ENCODE measurements around the gene KLHDC2. TPM values are rescaled to one million over a fixed set of nuclear protein-coding genes. Genes with fewer than 3 reads are reported as not detected.
"Not testable (repeated sequence)": the region's sequence is repeated elsewhere in the genome, so short reads cannot be mapped to it uniquely, and the experiment has no call there.

Gene KLHDC2
- total and polyA plus RNA-seq, 2 donors (not counting 1 experiment from before 2014, with no cell fraction given) = 43.4 to 60.5 TPM

DNA sequence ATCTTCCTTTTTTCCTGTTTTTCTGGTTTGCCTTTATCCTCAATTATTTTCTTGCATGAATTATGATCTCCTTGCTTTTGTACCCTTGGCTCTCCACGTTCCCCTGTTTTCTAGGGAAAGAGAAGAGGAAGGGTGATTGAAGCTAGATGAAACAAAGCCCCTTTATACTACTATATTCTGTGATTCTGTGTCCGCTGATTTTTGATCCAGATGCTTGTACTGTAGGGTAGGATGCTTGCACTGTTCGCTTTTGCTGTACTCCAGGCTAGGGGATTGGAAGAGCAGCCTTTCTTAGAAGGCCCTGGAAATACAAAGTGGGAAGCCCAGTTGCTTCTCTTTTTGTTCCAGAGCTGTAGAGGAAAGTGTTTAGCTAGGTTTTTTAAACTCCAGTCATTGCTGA is 35.1 kb upstream of the KLHDC2 start:
- Histone ChIP-seq H3K4me1 (ENCODE audit: control insufficient read depth in 2 of 2, insufficient read depth in 2 of 2, low read length in 2 of 2) (no peaks in the 10 kb centered on the region), H3K9me3 (ENCODE audit: control extremely low read depth in 1 of 3, control insufficient read depth in 2 of 3, insufficient read depth in 1 of 3, low read length in 2 of 3) (no peaks in the 10 kb centered on the region), H3K79me2 (ENCODE audit: control insufficient read depth, insufficient read depth, low read length) (no peaks in the 10 kb centered on the region), H4K20me1 (ENCODE audit: control insufficient read depth, insufficient read depth, low read length, poor library complexity, severe bottlenecking) (no peaks in the 10 kb centered on the region), H3K36me3 (replicated peaks in 1 of 2; ENCODE audit: control extremely low read depth in 1 of 2, control insufficient read depth in 1 of 2, extremely low read depth in 1 of 2, insufficient read depth in 2 of 2, low read length in 1 of 2) (no peaks in the 10 kb centered on the region), H2AFZ (ENCODE audit: insufficient read depth, low read depth, low read length, poor library complexity, severe bottlenecking) (no peak overlapping the region), H3K27me3 (replicated peaks in 1 of 4; ENCODE audit: control extremely low read depth in 1 of 4, control insufficient read depth in 3 of 4, insufficient read depth in 4 of 4, low read length in 3 of 4) (no peaks in the 10 kb centered on the region), H3K9ac (ENCODE audit: low read length) (no peak overlapping the region), H3K4me3 (ENCODE audit: control extremely low read depth in 1 of 5, extremely low read depth in 1 of 5, insufficient read depth in 1 of 5, low read depth in 2 of 5, low read length in 4 of 5) (no peak overlapping the region), H3K4me2 (replicated peaks; ENCODE audit: low read depth, low read length, poor library complexity, severe bottlenecking) (no peak overlapping the region), H3K27ac (ENCODE audit: low read length in 2 of 2) (no peak overlapping the region)
- ATAC-seq (ENCODE audit: low read depth) = no peak
- no peak overlapping the region for H3K4me3 Mint-ChIP-seq
- intact Hi-C loops (cut with micrococcal nuclease) = no loop called here
- no peak overlapping the region for H3K27ac Mint-ChIP-seq
- no peaks in the 10 kb centered on the region for H3K4me1 Mint-ChIP-seq
- TF ChIP-seq, protein P1, sequence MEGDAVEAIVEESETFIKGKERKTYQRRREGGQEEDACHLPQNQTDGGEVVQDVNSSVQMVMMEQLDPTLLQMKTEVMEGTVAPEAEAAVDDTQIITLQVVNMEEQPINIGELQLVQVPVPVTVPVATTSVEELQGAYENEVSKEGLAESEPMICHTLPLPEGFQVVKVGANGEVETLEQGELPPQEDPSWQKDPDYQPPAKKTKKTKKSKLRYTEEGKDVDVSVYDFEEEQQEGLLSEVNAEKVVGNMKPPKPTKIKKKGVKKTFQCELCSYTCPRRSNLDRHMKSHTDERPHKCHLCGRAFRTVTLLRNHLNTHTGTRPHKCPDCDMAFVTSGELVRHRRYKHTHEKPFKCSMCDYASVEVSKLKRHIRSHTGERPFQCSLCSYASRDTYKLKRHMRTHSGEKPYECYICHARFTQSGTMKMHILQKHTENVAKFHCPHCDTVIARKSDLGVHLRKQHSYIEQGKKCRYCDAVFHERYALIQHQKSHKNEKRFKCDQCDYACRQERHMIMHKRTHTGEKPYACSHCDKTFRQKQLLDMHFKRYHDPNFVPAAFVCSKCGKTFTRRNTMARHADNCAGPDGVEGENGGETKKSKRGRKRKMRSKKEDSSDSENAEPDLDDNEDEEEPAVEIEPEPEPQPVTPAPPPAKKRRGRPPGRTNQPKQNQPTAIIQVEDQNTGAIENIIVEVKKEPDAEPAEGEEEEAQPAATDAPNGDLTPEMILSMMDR (IDR thresholded peaks at IDR 0.05) = no peak
- TF ChIP-seq EZH2 (IDR thresholded peaks at IDR 0.05; ENCODE audit: borderline replicate concordance, insufficient read depth, low read depth, low read length, poor library complexity, severe bottlenecking) = no peak
- no peak for DNase-seq
- no peaks in the 10 kb centered on the region for H3K9me3 Mint-ChIP-seq (ENCODE audit: insufficient read depth)
- POLR2A ChIA-PET = no interaction called here
- CTCF ChIA-PET = interaction anchor here (0.9 to 1.0 kb wide), 2 partner anchors 58 to 271 kb away, joined by 3 read pairs; no protein-coding TSS in a partner anchor
- no peaks in the 10 kb centered on the region for H3K27me3 Mint-ChIP-seq
- WGBS (ENCODE audit: insufficient coverage) = 100% methylated on average over 1 of the region's 3 CpGs

DNA sequence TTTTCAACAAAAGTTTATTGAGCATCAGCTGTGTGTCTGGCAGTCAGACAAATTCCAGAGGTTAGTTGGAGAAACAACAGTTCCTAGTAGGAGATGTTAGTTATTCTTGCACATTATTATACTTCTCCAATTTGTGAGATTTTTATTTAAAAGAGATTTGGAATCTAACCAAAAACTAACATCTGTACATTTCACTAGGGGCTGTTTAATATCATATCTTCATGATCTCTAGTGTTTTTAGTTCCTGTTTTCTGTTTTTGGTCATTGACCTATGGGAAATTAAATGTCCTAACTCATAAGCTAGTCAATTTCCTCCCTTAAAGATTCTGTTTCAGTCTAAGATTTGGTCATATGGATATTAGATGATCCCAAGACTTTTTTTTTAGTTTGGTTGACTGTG is 34.1 kb upstream of the KLHDC2 start:
- H4K20me1 ChIP-seq (ENCODE audit: control insufficient read depth, insufficient read depth, low read length, poor library complexity, severe bottlenecking) = no peaks in the 10 kb centered on the region
- H3K4me2 ChIP-seq (replicated peaks; ENCODE audit: low read depth, low read length, poor library complexity, severe bottlenecking) = no peak overlapping the region
- H3K9me3 ChIP-seq (ENCODE audit: control extremely low read depth in 1 of 3, control insufficient read depth in 2 of 3, insufficient read depth in 1 of 3, low read length in 2 of 3) = no peaks in the 10 kb centered on the region
- no peaks in the 10 kb centered on the region for H3K27me3 Mint-ChIP-seq
- intact Hi-C loops (cut with micrococcal nuclease) = no loop called here
- DNase-seq (no peak), ATAC-seq (ENCODE audit: low read depth) (no peak)
- no peak overlapping the region for H3K27ac ChIP-seq (ENCODE audit: low read length in 2 of 2)
- H3K27ac Mint-ChIP-seq = no peak overlapping the region
- no peaks in the 10 kb centered on the region for H3K9me3 Mint-ChIP-seq (ENCODE audit: insufficient read depth)
- H3K4me3 ChIP-seq (ENCODE audit: control extremely low read depth in 1 of 5, extremely low read depth in 1 of 5, insufficient read depth in 1 of 5, low read depth in 2 of 5, low read length in 4 of 5) = no peak overlapping the region
- no peaks in the 10 kb centered on the region for H3K36me3 ChIP-seq (replicated peaks in 1 of 2; ENCODE audit: control extremely low read depth in 1 of 2, control insufficient read depth in 1 of 2, extremely low read depth in 1 of 2, insufficient read depth in 2 of 2, low read length in 1 of 2)
- ChIA-PET CTCF (no interaction called here), POLR2A (no interaction called here)
- H3K79me2 ChIP-seq (ENCODE audit: control insufficient read depth, insufficient read depth, low read length) = no peaks in the 10 kb centered on the region
- no peaks in the 10 kb centered on the region for H3K4me1 ChIP-seq (ENCODE audit: control insufficient read depth in 2 of 2, insufficient read depth in 2 of 2, low read length in 2 of 2)
- TF ChIP-seq EZH2 (IDR thresholded peaks at IDR 0.05; ENCODE audit: borderline replicate concordance, insufficient read depth, low read depth, low read length, poor library complexity, severe bottlenecking) = no peak
- TF ChIP-seq, protein P1 (IDR thresholded peaks at IDR 0.05) = no peak
- H3K4me3 Mint-ChIP-seq = no peak overlapping the region
- H3K4me1 Mint-ChIP-seq = no peaks in the 10 kb centered on the region
- no peak overlapping the region for H3K9ac ChIP-seq (ENCODE audit: low read length)
- H3K27me3 ChIP-seq (replicated peaks in 1 of 4; ENCODE audit: control extremely low read depth in 1 of 4, control insufficient read depth in 3 of 4, insufficient read depth in 4 of 4, low read length in 3 of 4) = no peaks in the 10 kb centered on the region
- H2AFZ ChIP-seq (ENCODE audit: insufficient read depth, low read depth, low read length, poor library complexity, severe bottlenecking) = no peak overlapping the region

DNA sequence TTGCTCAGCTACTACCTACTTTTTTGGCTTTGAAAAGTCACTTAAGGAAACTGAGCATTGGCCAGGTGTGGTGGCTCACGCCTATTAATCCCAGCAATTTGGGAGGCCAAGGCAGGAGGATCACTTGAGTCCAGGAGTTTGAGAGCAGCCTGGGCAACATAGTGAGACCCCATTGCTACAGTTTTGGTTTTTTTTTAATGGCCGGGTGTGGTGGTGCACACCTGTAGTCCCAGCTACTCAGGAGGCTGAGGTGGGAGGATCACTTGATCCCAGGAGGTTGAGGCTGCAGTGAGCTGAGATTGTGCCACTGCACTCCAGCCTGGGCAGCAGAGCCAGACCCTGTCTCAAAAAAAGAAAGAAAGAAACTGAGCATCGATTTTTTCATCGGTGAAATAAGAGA is 32.3 kb upstream of the KLHDC2 start:
- H3K9me3 ChIP-seq (ENCODE audit: control extremely low read depth in 1 of 3, control insufficient read depth in 2 of 3, insufficient read depth in 1 of 3, low read length in 2 of 3); H2AFZ ChIP-seq (ENCODE audit: insufficient read depth, low read depth, low read length, poor library complexity, severe bottlenecking); H3K27me3 ChIP-seq (replicated peaks in 1 of 4; ENCODE audit: control extremely low read depth in 1 of 4, control insufficient read depth in 3 of 4, insufficient read depth in 4 of 4, low read length in 3 of 4); DNase-seq; H3K4me2 ChIP-seq (replicated peaks; ENCODE audit: low read depth, low read length, poor library complexity, severe bottlenecking); intact Hi-C loops (cut with micrococcal nuclease); POLR2A ChIA-PET; H3K4me1 Mint-ChIP-seq; H4K20me1 ChIP-seq (ENCODE audit: control insufficient read depth, insufficient read depth, low read length, poor library complexity, severe bottlenecking); H3K36me3 ChIP-seq (replicated peaks in 1 of 2; ENCODE audit: control extremely low read depth in 1 of 2, control insufficient read depth in 1 of 2, extremely low read depth in 1 of 2, insufficient read depth in 2 of 2, low read length in 1 of 2); H3K9ac ChIP-seq (ENCODE audit: low read length); H3K79me2 ChIP-seq (ENCODE audit: control insufficient read depth, insufficient read depth, low read length); H3K4me3 ChIP-seq (ENCODE audit: control extremely low read depth in 1 of 5, extremely low read depth in 1 of 5, insufficient read depth in 1 of 5, low read depth in 2 of 5, low read length in 4 of 5); CTCF ChIA-PET; ATAC-seq (ENCODE audit: low read depth); H3K9me3 Mint-ChIP-seq (ENCODE audit: insufficient read depth); H3K4me3 Mint-ChIP-seq; H3K27me3 Mint-ChIP-seq; H3K27ac ChIP-seq (ENCODE audit: low read length in 2 of 2); H3K4me1 ChIP-seq (ENCODE audit: control insufficient read depth in 2 of 2, insufficient read depth in 2 of 2, low read length in 2 of 2); H3K27ac Mint-ChIP-seq: not testable (repeated sequence)
- WGBS (ENCODE audit: insufficient coverage) = 67% methylated on average over 2 of the region's 4 CpGs
